ENCODE results near the gene C2orf15.
"Not testable (repeated sequence)": the region's sequence is repeated elsewhere in the genome, so short reads cannot be mapped to it uniquely, and the experiment has no call there.

C2orf15 gene, protein sequence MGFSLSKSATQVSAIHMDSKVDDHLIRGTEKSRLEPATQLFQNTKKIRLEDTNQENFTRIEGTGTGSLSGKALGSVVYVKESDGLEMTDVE

DNA sequence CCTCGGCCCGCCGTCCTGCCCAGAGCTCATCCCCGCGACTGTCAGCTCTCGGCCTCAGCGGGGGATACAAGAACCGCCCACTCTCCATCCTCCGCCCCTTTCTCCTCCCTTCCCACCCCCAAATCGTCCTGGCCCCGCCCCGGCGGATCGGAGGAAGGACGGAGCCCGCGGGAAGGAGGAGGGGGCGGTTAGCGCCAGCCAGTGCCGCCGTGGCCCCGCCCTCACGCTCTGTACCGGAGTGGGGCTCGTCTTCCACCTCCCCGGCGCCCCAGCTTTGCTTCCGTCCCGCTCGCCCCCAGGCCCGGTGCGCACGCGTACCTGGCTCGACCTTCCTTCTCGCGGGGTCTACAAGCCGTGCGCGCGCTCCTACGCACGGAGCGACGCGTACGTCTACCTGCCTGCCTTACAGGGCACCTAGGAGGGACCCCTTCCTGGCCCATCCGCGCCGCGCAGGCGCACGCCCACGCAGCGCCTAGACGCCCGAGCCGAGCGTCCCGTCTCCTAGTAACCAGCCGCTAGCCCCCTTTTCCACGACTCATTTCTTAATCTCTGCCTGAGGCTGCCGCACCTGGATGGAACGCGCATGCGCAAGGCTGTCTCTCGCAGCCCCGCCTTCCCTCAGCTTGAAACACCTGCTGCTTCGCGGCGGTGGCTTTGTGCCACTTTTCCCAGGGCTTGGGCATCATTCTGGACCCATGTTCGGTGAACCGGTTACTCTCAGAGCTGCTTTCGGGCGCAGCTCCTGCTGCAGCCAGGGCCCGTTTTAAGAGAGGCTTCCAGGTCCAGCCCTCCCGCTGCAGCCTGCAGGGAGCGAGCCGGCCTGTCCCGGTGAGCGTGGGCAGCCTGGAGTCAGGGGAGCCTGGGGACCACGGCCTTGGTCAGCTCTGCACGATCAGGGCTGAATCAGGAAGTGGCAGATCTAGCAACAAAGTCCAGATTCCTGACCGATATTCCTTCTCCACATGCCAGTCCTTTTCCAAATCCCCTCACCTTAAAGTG, at the start of gene C2orf15:
TSS of gene C2orf15 (plus strand) at position 598 of the 999 bp plus-strand sequence. CDS start 8,852 bp downstream, outside the sequence.
- peak; percentile 98 for DNase-seq (ENCODE audit: low spot score)

DNA sequence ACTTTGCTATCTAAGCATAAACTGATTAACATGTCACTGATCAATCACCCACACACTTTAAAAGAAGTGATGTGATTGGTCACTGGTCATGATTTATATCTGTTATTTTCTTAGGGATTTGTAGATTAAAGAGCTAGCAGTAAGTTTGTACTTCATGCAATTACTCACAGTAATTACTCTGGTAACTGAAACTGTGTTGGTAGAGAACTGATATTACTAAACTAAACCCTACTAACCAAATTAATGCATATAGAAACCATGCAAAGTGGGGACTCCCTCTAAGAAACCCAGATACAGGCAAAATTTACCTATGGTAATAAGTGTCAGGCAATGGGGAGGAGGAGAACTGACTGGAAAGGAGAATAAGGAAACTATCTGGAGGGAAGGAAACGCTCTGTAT, 44.8 kb upstream of the C2orf15 start:
- DNase-seq (ENCODE audit: low spot score), result no peak

DNA sequence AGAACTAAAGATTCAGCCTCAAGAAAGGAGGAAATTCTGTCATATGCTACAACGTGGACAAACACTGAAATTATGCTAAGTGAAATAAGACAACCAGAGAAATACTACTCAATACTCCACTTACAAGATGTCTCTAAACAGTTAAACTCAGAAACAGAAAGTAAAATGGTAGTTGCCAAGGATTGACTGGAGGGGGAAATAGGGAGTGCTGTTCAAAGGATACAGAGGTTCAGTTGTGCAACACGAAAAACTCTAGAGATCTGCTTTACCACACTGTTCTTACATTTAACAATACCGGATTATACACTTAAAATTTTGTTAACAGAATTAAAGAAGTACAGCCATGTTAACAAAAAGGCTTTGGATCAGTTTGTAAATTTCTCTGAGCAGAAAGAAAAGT, 39.8 kb upstream of the C2orf15 start:
- DNase-seq (ENCODE audit: low spot score), result peak; percentile 9

DNA sequence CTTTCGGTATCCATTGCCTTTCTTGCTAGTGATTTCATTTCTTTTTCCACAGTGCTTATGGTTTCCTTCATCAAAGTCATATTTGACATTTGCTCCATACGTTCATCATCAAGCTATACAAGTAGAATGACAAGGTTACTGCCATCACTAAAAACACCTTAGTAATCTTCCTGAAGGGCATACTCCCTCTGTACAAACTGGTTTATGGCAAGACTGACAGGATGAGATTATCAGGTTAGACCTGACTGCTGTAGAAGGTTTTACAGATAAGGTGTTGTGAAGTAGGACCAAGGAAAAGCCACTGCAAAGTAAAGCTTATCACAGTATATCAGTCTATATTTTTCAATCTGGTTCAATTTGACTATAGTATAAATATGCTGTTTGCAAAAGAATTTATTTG, 37.5 kb upstream of the C2orf15 start:
- DNase-seq (ENCODE audit: low spot score), result no peak

DNA sequence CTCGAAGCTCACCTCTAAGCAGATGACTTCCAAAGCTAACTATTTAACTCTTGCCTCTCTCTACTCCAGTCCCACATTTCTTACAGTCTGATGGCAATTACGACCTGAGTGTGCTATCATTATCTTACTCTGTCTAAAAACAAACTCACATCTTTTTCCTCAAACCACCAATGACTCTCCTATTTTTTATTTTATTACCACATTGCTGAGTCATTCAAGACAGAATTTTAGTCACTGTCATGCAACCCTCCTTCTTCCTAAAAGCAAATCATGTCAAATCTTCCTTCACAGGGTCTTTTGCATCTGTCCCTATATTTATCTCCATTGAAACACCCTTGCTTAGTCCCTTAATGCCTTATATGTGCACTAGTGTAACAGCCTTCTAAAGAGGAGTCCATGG, 34.6 kb upstream of the C2orf15 start:
- DNase-seq (ENCODE audit: low spot score), result no peak

DNA sequence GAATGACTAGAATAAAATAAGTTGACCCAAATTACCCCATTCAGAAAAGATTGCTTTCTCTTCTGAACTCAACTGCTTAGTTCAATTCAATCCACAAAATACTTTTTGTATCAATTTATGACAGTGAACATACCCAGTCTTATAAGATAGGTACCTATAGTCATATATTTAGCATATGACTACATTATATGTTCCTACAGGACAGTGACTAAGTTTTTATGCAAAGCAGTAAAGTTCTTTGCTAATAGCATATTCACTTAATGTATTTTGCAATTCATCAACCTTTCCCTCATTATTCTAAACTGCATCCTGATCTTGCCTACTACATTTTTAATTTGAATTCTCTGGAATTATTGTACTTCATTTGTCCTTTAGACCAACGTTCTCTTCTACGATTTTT, 30.3 kb upstream of the C2orf15 start:
- DNase-seq (ENCODE audit: low spot score), result no peak

DNA sequence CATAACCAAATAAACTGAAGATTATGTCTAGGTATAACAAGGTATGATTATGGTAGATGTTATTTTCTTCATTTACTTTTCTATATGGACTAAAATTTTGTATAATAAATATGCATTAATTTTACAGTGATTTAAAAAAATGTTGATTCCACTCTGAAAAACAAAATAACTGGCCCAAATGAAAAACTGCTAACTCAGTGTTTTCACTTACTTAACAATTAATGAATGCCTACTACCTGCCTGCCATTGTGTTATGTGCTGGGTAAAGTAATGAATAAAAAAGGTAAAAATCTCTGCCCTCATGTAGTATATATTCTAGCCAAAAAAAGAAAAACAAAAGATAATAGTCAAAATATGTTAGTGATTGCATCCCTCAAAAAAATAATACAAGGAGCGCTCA, 29.6 kb upstream of the C2orf15 start:
- DNase-seq (ENCODE audit: low spot score), result no peak

DNA sequence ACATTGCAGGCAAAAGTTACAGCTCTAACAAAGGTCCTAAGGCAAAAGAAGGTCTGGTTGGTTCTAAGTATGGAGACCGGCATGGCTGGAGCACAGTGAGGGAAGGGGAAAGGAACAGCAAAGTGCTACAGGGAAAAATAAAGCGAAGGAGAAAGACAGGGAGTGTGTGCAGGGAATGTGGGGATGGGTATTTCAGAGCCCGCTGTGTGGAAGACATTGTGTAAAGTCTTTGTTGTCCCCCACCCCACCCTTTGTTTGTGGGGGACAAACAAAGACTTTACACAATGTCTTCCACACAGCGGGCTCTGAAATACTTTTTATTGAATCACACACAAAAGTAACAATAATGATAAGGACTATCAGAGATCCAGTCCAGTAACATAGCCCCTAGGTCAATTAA, 28.9 kb upstream of the C2orf15 start:
- DNase-seq (ENCODE audit: low spot score), result no peak

DNA sequence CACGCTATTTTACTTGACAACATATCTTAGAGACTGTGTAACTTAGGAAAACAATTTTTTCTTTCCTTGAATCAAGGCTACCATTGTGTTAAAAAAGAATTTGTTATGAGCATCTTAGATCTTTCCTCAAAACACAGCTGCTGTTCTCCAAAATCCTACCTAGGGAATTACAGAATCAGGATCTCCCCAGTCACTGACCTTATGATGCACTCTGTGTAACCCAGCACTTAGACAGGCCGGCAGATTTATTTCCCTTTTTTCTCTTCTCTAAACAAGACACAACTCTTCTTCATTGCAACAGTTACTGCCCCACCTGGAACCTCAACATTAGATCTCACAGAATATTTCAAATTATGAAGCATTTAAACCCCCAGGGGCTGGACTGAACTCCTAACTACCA, 13.5 kb upstream of the C2orf15 start:
- no peak for DNase-seq (ENCODE audit: low spot score)

DNA sequence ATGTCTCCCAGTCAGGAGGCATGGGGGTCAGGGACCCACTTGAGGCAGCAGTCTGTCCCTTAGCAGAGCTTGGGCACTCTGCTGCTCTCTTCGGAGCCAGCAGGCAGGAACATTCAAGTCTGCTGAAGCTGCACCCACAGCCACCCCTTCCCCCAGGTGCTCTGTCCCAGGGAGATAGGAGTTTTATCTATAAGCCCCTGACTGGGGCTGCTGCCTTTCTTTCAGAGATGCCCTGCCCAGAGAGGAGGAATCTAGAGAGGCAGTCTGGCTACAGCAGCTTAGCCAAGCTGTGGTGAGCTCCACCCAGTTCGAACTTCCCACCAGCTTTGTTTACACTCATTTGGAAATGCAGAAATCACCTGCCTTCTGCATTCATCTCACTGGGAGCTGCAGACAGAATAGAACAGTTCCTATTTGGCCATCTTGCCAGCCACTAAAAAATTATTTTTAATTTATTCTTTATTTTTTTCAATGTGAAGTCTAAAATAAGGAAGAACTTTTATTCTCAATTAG, 6.4 kb upstream of the C2orf15 start:
- DNase-seq (ENCODE audit: low spot score), result not testable (repeated sequence)

DNA sequence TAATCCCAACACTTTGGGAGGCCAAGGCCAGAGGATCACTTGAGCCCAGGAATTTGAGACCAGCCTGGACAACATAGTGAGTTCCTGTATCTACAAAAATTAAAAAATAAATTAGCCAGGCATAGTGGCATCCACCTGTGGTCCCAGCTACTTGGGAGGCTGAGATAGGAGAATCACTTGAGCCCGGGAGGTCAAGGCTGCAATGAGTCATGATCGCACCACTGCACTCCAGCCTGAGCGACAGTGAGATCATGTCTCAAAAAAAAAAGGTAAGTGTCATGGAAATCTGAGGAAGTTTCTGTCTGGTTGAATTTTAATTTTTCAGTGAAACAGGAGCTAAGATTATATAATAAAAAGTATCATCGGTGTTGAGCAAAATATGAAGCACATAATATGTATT, 2.5 kb upstream of the C2orf15 start:
- no peak for DNase-seq (ENCODE audit: low spot score)

DNA sequence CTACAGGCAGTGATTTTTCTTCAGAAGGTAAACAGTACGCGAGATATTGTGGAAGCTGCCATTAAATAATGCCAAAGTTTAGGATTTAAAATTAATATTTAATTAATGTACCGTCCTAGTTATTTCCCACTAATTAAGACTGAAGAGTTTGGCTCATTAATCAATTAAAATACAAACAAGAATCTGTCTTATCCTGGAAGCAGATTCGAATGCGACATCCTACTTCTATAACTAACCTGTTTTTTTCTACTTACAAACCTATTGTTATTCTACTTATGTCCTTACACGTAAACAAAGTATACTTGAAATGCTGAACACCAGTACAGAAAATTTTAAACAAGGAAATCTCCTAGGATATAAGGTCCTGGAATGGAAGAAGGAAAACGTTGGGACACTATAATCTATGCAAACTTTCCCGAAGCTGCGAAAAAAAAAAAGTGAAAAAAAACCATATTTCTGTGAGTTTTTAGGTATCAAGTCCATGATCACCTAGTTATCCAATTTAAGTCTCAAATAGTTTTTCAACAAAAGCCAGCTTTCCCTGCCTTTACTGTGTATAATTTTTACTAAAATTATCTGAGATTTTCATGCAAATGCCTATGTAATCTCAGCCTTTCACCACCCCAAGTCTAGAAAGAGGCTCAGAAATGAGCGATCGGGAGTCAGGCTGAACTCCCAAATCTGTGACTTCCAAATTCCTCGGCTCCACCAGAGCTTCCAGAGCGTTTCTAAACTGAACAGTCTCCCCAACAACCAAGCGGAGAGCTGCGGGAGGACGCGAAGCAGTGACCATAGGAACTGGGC, 1.2 kb upstream of the C2orf15 start:
- DNase-seq (ENCODE audit: low spot score), result no peak

DNA sequence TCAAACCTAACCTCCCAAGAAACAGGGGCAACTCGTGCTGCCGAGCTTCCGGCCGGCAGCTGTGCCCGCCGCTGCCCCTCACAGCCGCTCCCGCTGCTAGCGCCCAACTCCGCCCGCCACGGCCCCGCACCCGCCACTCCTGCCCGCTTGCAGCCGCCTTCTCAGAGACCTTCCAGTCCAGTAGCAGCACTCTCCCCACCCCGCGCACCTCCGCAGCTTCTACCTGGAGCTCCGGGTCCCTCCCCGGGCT, 722 bp upstream of the C2orf15 start:
- DNase-seq (ENCODE audit: low spot score), result no peak

DNA sequence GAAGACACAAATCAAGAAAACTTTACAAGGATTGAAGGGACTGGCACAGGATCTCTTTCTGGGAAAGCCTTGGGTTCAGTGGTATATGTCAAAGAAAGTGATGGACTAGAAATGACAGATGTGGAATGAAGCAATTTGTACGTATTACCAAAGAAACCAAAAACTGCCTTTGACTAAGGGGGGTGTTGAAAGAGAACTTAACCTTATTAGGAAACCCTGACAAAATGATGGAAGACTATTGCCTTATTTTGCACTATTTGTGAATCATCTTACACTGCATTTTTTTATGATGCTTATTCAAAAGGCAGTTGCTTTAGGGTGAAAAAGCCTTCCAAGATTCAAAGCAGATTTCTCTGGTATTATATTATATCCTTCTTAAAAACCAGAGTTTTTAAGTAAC, 9.2 kb downstream of the C2orf15 start:
- no peak for DNase-seq (ENCODE audit: low spot score)

DNA sequence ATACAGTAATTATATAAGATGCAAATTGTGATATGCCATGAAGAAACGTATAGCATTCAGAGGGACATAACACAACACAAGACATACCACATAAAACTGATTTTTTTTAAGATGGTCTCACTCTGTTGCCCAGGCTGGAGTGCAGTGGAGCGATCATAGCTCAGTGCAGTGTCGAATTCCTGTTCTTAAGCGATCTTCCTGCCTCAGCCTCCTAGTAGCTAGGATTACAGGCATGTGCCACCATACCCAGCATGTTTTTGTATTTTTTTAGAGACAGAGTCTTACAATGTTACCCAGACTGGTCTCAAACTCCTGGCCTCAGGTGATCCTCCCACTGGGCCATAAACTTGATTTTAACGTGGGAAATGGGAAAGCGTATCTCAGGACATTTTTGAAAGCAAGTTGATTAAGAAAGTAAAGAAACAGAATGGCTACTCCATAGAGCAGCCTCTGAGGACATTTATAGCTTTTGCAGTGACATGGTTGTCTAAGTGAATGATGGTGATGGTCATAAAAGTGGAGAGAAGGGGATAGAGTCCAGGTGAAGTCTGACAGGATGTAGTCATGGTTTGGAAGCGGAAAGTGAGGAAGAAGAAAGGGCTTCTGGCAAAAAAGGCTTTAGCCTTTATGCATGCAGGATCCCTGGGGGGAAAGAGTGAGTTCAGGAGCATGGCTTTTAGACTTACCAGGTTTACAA, 10.8 kb downstream of the C2orf15 start:
- no peak for DNase-seq (ENCODE audit: low spot score)

DNA sequence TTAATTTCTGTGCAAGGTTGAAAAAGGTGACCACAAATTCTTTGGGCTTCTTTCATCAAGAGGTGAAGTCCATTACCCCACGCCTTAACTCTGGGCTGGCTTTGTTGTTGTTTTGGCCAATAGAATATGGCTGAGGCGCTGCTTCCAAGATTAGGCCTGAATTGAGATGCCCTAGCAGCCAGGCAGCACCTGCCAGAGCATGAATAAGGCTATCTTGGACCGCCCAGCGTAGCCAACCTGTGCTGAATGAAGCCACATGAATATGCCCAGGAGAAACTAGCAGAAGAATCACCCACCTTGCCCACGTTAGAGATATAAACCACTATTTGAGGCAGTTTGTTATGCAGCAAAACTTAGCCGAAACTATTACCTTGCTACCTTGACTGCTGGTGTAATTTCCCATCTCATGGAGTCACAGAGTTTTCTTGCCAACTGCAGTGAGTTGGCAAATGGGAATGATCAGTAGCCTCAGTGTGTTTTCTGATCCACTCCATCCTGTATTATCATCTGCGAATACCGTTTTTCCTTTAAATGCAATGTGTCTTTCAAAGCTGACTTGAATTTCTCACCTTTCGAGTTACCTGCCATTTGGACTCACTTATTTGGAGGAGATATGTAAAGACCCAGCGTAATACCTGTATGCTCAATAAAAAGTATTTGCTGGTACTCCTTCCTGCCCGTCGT, 12.6 kb downstream of the C2orf15 start:
- DNase-seq (ENCODE audit: low spot score), result no peak

DNA sequence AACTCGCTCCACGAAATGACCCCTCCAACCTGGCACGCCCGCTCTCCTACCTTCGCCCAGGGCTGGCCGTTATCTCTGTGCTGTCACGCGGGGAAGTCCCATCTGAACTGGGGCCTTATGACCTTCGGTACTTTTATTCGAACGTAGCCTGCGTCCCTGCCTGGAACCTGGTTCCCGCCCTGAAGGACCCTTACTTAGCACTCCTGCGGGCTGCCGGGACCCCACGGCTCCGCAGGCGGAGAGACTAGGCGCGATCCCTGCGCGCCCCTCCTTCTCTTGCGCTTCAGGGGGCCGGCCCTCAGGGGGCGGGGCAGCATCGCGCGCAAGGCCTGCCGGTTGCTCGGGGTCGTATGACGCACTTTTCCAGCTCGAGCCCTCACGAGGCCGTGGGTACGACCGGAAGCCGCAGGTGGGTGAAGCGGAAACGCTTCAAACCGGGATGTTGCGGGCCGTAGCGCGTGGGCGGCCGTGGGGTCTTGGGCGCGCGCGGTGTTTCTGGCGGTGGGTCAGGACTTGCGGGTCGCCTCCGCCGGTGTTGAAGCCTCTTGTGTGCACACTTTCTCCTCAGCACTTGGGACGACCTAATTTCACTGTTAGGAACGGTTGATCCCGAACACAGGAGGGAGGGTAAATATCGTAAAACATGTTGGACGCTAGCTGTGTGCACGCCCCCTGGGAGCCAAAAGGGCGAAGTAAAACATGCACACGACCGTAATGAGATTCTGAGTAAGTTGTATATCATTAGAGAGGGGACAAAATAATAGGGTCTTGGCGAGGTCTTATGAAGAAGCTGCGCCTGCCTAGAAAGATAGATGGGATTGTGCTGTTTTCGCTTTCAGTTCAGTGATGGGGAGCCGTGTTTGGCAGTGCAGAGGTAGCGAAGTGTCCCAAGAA, 13.4 kb downstream of the C2orf15 start, which contains the start of the genes LIPT1 and TSGA10:
TSS of gene LIPT1 (plus strand) at position 325 of the 894 bp plus-strand sequence. CDS start 6,991 bp downstream, outside the sequence.
TSS of gene TSGA10 (minus strand) at position 300 of the 894 bp plus-strand sequence. CDS start 45,503 bp downstream, outside the sequence.
- DNase-seq (ENCODE audit: low spot score), result peak; percentile 91

DNA sequence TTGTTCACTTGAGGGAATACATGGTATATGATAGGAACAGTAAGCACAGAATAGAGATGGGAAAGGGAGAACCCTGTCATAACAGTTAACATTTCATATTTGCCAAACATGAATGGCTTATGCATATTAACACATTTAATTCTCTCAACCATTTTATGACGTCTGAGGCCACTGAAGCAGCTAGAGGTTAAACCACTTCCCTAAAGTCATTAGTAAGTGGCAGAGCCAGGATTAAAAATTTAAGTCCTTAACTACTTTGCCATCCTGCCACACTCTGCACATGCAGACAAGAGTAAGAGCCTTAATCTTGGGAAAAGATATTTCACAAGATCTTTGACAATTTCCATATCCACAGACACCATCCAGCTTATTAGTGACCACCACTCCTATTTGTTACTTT, 15.4 kb downstream of the C2orf15 start:
- DNase-seq (ENCODE audit: low spot score), result no peak

DNA sequence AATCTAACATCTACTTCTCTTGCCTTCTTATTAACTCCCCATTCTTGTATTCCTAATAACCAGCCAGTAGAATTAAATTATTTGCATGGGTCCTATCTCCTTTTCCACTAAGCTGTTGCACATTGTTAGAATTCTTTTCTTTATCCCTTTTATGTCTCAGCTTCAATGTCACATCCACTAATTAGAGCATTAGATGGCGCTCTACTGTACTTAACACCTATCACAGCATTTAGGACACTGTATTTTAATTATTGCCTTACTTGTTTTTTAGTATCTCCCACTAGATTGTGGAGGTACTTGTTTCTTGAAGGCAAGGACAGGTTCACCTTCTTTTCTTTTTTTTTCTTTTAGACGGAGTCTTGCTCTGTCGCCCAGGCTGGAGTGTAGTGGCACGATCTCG, 17.1 kb downstream of the C2orf15 start:
- DNase-seq (ENCODE audit: low spot score), result no peak

DNA sequence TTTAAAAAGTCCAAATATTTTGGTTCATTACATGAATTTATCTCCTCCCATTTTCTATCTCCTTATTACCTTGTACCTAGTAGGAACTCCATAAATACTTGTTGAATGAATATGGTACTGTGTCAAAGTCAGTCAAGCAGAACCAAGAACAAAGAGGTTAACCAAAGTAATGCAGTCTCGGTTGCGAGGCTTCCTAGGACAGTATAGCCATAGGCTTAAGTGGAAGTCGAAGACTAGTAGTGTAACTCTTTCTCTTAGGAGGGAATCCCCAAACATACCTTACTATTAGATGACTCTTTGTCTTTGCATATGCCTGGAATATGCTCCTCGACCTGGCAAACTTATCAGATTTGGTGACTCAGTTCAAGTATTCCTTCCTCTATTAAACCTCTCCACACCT, 18.1 kb downstream of the C2orf15 start:
- DNase-seq (ENCODE audit: low spot score), result no peak

Data from SW480 (cell line).